ENCODE results near the gene GTF2I.

The GTF2I gene

GRCh38 chr7:74653686-74654181 is 3.8 kb upstream of the GTF2I start:
- TF ChIP-seq, protein P1, sequence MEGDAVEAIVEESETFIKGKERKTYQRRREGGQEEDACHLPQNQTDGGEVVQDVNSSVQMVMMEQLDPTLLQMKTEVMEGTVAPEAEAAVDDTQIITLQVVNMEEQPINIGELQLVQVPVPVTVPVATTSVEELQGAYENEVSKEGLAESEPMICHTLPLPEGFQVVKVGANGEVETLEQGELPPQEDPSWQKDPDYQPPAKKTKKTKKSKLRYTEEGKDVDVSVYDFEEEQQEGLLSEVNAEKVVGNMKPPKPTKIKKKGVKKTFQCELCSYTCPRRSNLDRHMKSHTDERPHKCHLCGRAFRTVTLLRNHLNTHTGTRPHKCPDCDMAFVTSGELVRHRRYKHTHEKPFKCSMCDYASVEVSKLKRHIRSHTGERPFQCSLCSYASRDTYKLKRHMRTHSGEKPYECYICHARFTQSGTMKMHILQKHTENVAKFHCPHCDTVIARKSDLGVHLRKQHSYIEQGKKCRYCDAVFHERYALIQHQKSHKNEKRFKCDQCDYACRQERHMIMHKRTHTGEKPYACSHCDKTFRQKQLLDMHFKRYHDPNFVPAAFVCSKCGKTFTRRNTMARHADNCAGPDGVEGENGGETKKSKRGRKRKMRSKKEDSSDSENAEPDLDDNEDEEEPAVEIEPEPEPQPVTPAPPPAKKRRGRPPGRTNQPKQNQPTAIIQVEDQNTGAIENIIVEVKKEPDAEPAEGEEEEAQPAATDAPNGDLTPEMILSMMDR (IDR thresholded peaks at IDR 0.05; ENCODE audit: low read depth, low read length, missing control alignments), result no peak
- DNase-seq (ENCODE audit: extremely low read depth, low read depth), result no peak
- H3K4me3 ChIP-seq (replicated peaks; ENCODE audit: low read depth, low read length), result no peak overlapping the region

- DNase-seq (ENCODE audit: extremely low read depth, low read depth), result no peak
- no peak overlapping the region for H3K4me3 ChIP-seq (replicated peaks; ENCODE audit: low read depth, low read length)
- TF ChIP-seq, protein P1 (IDR thresholded peaks at IDR 0.05; ENCODE audit: low read depth, low read length, missing control alignments), result no peak
Measured at GRCh38 chr7:74654811-74655210, 2.7 kb upstream of the GTF2I start.

- no peak overlapping the region for H3K4me3 ChIP-seq (replicated peaks; ENCODE audit: low read depth, low read length)
- no peak for DNase-seq (ENCODE audit: extremely low read depth, low read depth)
Measured at GRCh38 chr7:74655324-74655723, 2.2 kb upstream of the GTF2I start.

GRCh38 chr7:74655768-74656440 is 1.6 kb upstream of the GTF2I start:
- peak overlapping the region; percentile 73 for H3K4me3 ChIP-seq (replicated peaks; ENCODE audit: low read depth, low read length)
- TF ChIP-seq, protein P1 (IDR thresholded peaks at IDR 0.05; ENCODE audit: low read depth, low read length, missing control alignments), result no peak
- no peak for DNase-seq (ENCODE audit: extremely low read depth, low read depth)

More at GRCh38 chr7:74655324-74655723, 2.2 kb upstream of the GTF2I start:
- TF ChIP-seq, protein P1 (IDR thresholded peaks at IDR 0.05; ENCODE audit: low read depth, low read length, missing control alignments), result no peak

- TF ChIP-seq, protein P1 (IDR thresholded peaks at IDR 0.05; ENCODE audit: low read depth, low read length, missing control alignments), result no peak
- DNase-seq (ENCODE audit: extremely low read depth, low read depth), result no peak
Measured at GRCh38 chr7:74656441-74656836, 1.1 kb upstream of the GTF2I start.

DNA sequence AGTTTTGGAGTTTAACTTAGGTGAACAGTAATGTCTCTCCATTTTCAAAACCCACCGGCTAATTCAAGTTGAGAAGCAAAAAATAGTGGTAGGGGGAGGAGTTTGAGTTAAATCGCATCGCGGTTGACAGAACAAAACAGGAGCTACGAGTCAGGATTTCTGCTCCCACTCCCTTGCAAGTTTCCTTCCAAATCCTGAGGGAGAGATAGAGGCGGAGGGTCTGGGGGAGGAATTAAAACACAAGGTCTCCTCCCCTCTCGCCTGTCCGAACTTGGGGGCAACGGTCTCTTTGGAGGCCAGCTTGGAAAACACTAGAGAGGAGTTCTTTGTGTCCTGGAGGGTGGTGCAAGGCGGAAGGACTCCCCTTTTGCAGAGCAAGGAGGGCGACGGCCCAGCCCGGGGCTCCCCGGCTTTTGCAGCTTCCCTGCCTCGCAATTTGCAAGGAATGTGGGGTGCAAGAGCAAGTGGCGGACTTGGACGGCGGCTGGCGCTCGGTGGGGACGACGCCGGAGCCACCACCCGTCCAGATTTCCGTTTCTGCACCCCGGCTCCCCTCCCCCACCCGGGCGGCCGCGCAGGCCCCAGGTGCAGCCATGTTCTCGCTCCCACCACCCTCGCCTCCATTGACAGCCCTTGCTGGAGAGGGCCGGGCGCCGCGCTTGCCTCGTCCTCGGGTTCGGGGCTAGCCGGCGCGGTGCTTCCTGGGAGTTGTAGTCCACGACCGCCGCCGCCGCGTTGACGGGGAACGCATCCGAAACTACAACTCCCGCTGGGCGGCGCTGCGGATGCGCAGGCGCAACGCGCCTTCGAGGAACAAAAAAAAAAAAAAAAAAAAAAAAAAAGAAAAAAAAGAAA is 454 bp upstream of the GTF2I start:
- peak; percentile 84 for DNase-seq (ENCODE audit: extremely low read depth, low read depth)
- TF ChIP-seq, protein P1 (IDR thresholded peaks at IDR 0.05; ENCODE audit: low read depth, low read length, missing control alignments), result peak; percentile 26

More at GRCh38 chr7:74656441-74656836, 1.1 kb upstream of the GTF2I start:
- H3K4me3 ChIP-seq (replicated peaks; ENCODE audit: low read depth, low read length), result peak overlapping the region; percentile 73

More for the DNA sequence above, 454 bp upstream of the GTF2I start:
- peak overlapping the region; percentile 73 for H3K4me3 ChIP-seq (replicated peaks; ENCODE audit: low read depth, low read length)
